Activated CD4-positive, alpha-beta memory T cell treated with anti-CD3 and anti-CD28 coated beads for 36 hours (primary cell): ENCODE data around the gene RPUSD3. TPM values are rescaled to one million over a fixed set of nuclear protein-coding genes. Genes with fewer than 3 reads are reported as not detected.
"Not testable (repeated sequence)": the region's sequence is repeated elsewhere in the genome, so short reads cannot be mapped to it uniquely, and the experiment has no call there.

Source experiments
- CTCF ChIA-PET: fragments of 350-600 bp; sonication (Branson Sonifier 250); formaldehyde crosslinking; loops from one replicate; lab custom pipeline; 2021; ENCODE audit warnings: antibody characterized with exemption, inconsistent platforms; lab: Charles Lee
- POLR2A ChIA-PET: fragments of 350-600 bp; sonication (Branson Sonifier 250); formaldehyde crosslinking; loops from one replicate; lab custom pipeline; 2021; ENCODE audit warnings: antibody characterized with exemption; lab: Charles Lee
- DNase-seq: peaks from one replicate; pipeline ENCODE4 v3.0.0-alpha.2; 2020
- H3K27ac Mint-ChIP-seq: one replicate; pipeline ENCODE4 v1.8.0; 2021; ENCODE audit warnings: mixed read lengths
- H3K27me3 Mint-ChIP-seq: one replicate; pipeline ENCODE4 v1.8.0; 2021; ENCODE audit warnings: mixed read lengths
- H3K36me3 Mint-ChIP-seq: one replicate; pipeline ENCODE4 v1.8.0; 2021; ENCODE audit warnings: mixed read lengths
- H3K4me1 Mint-ChIP-seq: one replicate; pipeline ENCODE4 v1.8.0; 2021; ENCODE audit warnings: low read depth, mixed read lengths
- H3K4me3 Mint-ChIP-seq: one replicate; pipeline ENCODE4 v1.8.0; 2021; ENCODE audit warnings: mild to moderate bottlenecking, mixed read lengths
- H3K9me3 Mint-ChIP-seq: one replicate; pipeline ENCODE4 v1.8.0; 2021; ENCODE audit warnings: mixed read lengths
- intact Hi-C: fragments of 100-400 bp; cut with micrococcal nuclease; formaldehyde crosslinking; loops from one replicate; pipeline ENCODE4 v1.15.1; 2023
- total RNA-seq, 2 experiments: library from RNA; stranded (reverse); gene quantifications; one replicate each; pipeline ENCODE4 v1.2.3, GENCODE V29; 2021

Gene RPUSD3
- total RNA-seq, 2 experiments from 2014 or later, result 79.0 to 80.8 TPM

DNA sequence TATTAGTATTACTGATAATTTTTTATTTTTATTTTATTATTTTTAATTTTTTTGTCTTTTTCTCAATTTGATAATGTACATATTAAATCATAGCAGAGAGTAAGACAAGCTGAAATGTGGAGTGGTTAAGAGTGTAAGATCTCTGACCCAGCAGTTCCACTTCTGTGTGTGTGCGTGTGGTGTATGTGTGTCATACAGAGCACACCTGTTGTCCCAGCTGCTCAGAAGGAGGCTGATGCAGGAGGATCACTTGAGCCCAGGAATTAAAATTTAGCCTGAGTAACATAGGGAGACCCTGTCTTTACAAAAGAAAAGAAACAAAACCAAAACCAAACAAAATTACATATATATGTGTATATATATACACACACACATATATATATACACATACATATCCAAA lies 37.6 kb upstream of the RPUSD3 start:
- H3K27me3 Mint-ChIP-seq, result no peaks in the 10 kb centered on the region
- no peak for DNase-seq
- no peak overlapping the region for H3K27ac Mint-ChIP-seq
- POLR2A ChIA-PET, result no interaction called here
- H3K9me3 Mint-ChIP-seq, result no peaks in the 10 kb centered on the region
- no peaks in the 10 kb centered on the region for H3K36me3 Mint-ChIP-seq
- intact Hi-C loops, result no loop called here
- CTCF ChIA-PET, result no interaction called here
- H3K4me3 Mint-ChIP-seq, result no peak overlapping the region
- H3K4me1 Mint-ChIP-seq, result no peaks in the 10 kb centered on the region

DNA sequence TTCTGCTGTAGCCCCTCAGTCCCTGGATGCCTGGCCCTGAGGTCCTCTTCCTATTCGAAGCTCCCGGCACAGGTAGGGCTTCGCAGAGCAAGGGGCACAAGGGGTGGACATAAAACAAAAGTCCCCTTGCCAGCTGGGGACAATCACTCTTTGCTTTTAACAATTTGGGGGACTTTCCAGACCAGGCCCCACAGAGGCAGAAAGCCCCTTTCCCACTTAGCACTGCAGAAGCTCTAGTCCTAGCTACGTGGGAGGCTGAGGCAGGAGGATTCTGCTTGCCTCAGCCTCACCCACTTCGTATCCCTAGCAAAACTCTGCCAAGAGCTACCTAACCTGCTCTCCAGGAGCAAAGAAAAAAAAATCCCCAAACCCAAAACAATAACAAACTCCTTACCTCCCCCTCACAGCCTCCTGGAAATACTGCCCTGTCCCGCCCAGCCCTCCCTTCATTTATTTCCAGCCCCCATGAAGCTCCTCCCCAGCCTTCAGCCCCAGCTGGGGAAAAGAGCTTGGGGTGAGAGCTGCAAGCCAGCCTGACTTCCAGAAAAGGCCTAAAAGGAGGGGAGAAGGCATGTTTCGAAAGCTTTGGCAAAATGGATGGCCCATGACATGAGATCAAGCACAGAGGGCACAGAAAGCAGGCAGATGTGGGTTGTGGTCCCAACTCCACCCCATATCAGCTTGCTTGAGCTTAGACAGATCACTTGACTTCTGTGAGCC lies 36.2 kb upstream of the RPUSD3 start, which contains the start of gene CIDEC:
Gene CIDEC (minus strand): TSS at position 424 of the 720 bp plus-strand sequence. CDS start 1,767 bp downstream, outside the sequence.
- Mint-ChIP-seq H3K4me3 (no peak within 1 kb of the TSS), H3K36me3 (no peaks in the 10 kb centered on the region), H3K27ac (no peak within 1 kb of the TSS), H3K9me3 (no peaks in the 10 kb centered on the region), H3K4me1 (no peaks in the 10 kb centered on the region), H3K27me3 (no peaks in the 10 kb centered on the region)
- no peak for DNase-seq
- ChIA-PET CTCF (interaction anchor here (1.1 kb wide), 1 partner anchor 53 kb away, joined by 5 read pairs; the partner anchor contains the start of gene CRELD1), POLR2A (no interaction called here)
- intact Hi-C loops, result no loop called here

DNA sequence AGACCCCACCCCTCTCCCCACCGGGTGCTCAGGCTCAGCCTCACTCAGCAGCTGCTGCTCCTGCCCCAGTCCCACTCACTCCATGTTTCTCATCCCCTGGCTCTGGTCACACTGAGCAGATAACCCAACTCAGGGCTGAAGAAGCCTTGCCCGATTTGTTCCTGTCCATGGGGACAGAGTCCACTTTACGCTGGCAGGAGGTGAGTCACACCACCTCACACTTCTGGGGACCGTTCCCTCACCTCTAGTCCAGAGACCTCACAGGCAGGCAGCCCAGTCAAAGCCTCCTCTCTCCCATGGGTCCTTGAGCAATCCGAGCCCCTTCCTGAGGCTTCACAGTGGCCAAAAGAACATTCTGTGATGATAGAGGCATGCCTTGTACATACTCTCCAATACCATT lies 34.9 kb upstream of the RPUSD3 start:
- intact Hi-C loops, result no loop called here
- ChIA-PET CTCF (no interaction called here), POLR2A (no interaction called here)
- H3K36me3 Mint-ChIP-seq, result no peaks in the 10 kb centered on the region
- DNase-seq, result no peak
- no peak overlapping the region for H3K4me3 Mint-ChIP-seq
- no peaks in the 10 kb centered on the region for H3K27me3 Mint-ChIP-seq
- H3K9me3 Mint-ChIP-seq, result no peaks in the 10 kb centered on the region
- H3K27ac Mint-ChIP-seq, result no peak overlapping the region
- no peaks in the 10 kb centered on the region for H3K4me1 Mint-ChIP-seq

DNA sequence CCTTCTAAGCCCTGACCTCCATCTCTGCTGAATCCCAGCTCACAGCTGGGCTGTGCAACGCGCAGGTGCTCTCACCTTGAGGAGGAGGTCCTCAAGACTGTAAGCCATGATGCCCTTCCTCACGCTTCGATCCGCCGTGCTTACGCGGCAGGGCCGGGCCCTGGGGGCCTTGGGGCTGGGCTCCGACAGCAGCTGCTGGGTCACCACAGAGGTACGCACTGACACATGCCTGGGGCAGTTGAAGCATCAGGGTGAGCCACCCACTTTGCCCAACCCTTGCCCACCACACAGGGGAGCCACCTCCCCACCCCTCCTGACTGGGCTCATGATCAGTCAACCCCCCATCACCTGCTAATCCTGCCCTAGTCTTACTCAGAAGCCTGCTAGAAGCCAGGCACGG lies 33.2 kb upstream of the RPUSD3 start:
- Mint-ChIP-seq H3K27ac (no peak overlapping the region), H3K9me3 (no peaks in the 10 kb centered on the region), H3K27me3 (no peaks in the 10 kb centered on the region), H3K4me3 (no peak overlapping the region), H3K36me3 (no peaks in the 10 kb centered on the region), H3K4me1 (no peaks in the 10 kb centered on the region)
- ChIA-PET POLR2A (no interaction called here), CTCF (interaction anchor here (1.2 kb wide), 1 partner anchor 56 kb away, joined by 3 read pairs; no protein-coding TSS in a partner anchor)
- intact Hi-C loops, result no loop called here
- no peak for DNase-seq

DNA sequence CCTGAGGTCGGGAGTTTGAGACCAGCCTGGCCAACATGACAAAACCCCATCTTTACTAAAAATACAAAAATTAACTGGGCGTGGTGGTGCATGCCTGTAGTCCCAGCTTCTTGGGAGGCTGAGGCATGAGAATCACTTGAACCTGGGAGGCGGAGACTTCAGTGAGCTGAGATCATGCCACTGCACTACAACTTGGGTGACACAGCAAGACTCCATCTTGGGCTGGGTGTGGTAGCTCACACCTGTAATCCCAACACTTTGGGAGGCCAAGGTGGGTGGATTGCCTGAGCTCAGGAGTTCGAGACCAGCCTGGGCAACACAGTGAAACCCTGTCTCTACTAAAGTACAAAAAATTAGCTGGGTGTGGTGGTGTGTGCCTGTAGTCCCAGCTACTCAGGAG lies 32.4 kb upstream of the RPUSD3 start:
- H3K36me3 Mint-ChIP-seq, result not testable (repeated sequence)
- CTCF ChIA-PET, result interaction anchor here (1.2 kb wide), 1 partner anchor 57 kb away, joined by 3 read pairs; no protein-coding TSS in a partner anchor

DNA sequence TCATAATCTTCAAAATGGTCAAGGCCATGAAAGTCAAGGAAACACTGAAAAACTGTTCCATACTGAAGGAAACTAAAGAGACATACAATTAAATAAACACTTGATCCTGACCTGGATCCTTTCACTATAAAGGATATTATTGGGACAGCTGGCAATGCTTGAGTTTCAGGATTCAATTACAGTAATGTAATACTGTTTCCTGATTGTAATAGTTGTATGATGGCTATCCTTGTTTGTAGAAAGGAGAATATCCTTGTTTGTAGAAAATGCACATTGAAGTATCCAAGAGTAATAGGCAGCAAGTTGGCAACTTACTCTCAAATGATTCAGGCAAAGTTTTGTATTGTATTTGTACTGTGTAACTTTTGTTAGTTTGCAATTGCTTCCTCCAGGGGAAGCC lies 31.6 kb upstream of the RPUSD3 start:
- Mint-ChIP-seq H3K27me3 (no peaks in the 10 kb centered on the region), H3K36me3 (no peaks in the 10 kb centered on the region), H3K9me3 (no peaks in the 10 kb centered on the region), H3K4me1 (no peaks in the 10 kb centered on the region), H3K27ac (no peak overlapping the region), H3K4me3 (no peak overlapping the region)
- POLR2A ChIA-PET, result interaction anchor here (0.6 kb wide), 1 partner anchor 198 kb away, joined by 3 read pairs; no protein-coding TSS in a partner anchor
- CTCF ChIA-PET, result interaction anchor here (1.2 kb wide), 1 partner anchor 26 kb away, joined by 3 read pairs; no protein-coding TSS in a partner anchor
- intact Hi-C loops, result no loop called here
- no peak for DNase-seq

More for the DNA sequence above, 32.4 kb upstream of the RPUSD3 start:
- POLR2A ChIA-PET, H3K9me3 Mint-ChIP-seq, H3K27ac Mint-ChIP-seq, DNase-seq, H3K27me3 Mint-ChIP-seq, H3K4me3 Mint-ChIP-seq, intact Hi-C loops, H3K4me1 Mint-ChIP-seq: not testable (repeated sequence)

DNA sequence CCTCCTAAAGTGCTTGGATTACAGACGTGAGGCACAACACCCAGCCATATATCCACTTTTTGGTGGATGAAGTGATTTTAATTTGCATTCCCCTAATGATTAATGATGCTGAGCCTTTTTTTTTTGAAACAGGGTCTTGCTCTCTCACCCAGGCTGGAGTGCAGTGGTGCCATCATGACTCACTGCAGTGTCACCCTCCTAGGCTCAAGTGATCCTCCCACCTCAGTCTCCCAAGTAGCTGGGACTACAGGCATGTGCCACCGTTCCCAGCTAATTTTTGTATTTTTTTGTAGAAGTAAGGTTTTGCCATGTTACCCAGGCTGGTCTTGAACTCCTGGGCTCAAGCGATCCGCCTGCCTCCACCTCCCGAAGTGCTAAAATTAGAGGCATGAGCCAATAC lies 28.3 kb upstream of the RPUSD3 start:
- DNase-seq, H3K27ac Mint-ChIP-seq, H3K36me3 Mint-ChIP-seq, H3K4me1 Mint-ChIP-seq, H3K9me3 Mint-ChIP-seq, intact Hi-C loops, H3K27me3 Mint-ChIP-seq, POLR2A ChIA-PET, H3K4me3 Mint-ChIP-seq: not testable (repeated sequence)
- CTCF ChIA-PET, result interaction anchor here (1.2 kb wide), 1 partner anchor 23 kb away, joined by 3 read pairs; no protein-coding TSS in a partner anchor

DNA sequence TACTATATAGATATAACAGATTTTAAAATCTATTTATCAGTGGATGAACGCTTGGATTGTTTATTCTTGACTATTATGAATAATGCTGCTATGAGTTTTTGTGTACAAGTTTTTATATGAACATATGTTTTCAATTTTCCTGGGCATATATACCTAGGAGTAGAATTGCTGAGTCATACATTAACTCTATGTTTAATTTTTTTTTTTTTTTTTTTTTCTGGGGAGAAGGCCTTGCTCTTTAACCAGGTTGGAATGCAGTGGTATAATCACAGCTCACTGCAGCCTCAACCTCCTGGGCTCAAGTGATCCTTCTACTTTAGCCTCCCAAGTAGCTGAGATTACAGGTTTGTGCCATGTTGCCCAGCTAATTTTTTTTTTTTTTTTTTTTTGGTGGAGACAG lies 27.2 kb upstream of the RPUSD3 start:
- no peaks in the 10 kb centered on the region for H3K9me3 Mint-ChIP-seq
- H3K27ac Mint-ChIP-seq, result no peak overlapping the region

DNA sequence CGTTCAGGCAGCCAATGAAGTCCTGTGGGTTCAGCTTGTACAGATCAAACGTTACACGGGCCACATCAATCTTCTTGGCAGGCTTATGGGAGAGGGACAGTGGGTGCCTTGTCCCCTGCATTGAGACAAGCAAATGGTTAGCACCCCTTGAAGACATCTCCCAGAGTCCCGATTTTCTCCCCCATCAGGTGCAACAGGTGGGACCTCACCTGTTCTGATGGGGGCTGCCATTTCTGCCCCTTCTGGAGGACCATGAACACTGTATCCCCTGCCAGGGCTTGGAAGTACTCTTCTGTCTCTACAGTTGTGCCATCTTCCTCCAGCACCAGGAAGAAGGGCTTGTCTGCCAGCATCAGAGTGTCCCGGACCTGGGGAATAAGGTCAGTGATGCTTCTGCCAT lies 26.1 kb upstream of the RPUSD3 start:
- CTCF ChIA-PET, result interaction anchor here (1.1 to 1.4 kb wide), 2 partner anchors 21 to 76 kb away, joined by 3 read pairs; no protein-coding TSS in a partner anchor

More for the DNA sequence above, 27.2 kb upstream of the RPUSD3 start:
- Mint-ChIP-seq H3K27me3 (no peaks in the 10 kb centered on the region), H3K4me1 (no peaks in the 10 kb centered on the region), H3K4me3 (no peak overlapping the region), H3K36me3 (no peaks in the 10 kb centered on the region)
- ChIA-PET CTCF (no interaction called here), POLR2A (no interaction called here)
- intact Hi-C loops, result no loop called here
- no peak for DNase-seq

DNA sequence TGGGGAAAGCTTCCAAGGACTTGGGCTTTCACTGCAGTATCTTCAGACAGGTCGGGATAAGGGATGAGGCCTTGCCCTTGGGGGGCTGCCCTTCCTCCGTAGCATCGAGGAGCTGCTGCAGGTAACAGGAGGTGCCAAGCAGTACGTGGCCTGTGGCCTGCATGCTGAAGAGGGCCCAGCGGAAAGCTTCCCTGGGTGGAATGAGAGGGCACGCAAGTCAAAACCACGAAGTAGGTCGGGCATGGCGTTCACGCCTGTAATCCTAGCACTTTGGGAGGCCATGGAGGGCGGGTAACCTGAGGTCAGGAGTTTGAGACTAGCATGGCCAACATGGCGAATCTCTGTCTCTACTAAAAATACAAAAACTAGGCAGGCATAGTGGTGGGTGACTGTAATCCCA lies 23.3 kb upstream of the RPUSD3 start:
- Mint-ChIP-seq H3K9me3 (no peaks in the 10 kb centered on the region), H3K27ac (no peak overlapping the region), H3K36me3 (no peaks in the 10 kb centered on the region), H3K27me3 (peaks cover 6% of the 10 kb centered on the region), H3K4me3 (no peak overlapping the region), H3K4me1 (peaks cover 3% of the 10 kb centered on the region)
- ChIA-PET CTCF (no interaction called here), POLR2A (no interaction called here)
- intact Hi-C loops, result no loop called here
- DNase-seq, result no peak

More for the DNA sequence above, 26.1 kb upstream of the RPUSD3 start:
- POLR2A ChIA-PET, result no interaction called here
- H3K4me3 Mint-ChIP-seq, result no peak overlapping the region
- no peaks in the 10 kb centered on the region for H3K36me3 Mint-ChIP-seq
- H3K27ac Mint-ChIP-seq, result no peak overlapping the region
- DNase-seq, result no peak
- intact Hi-C loops, result no loop called here
- H3K27me3 Mint-ChIP-seq, result no peaks in the 10 kb centered on the region
- no peaks in the 10 kb centered on the region for H3K9me3 Mint-ChIP-seq
- no peaks in the 10 kb centered on the region for H3K4me1 Mint-ChIP-seq

DNA sequence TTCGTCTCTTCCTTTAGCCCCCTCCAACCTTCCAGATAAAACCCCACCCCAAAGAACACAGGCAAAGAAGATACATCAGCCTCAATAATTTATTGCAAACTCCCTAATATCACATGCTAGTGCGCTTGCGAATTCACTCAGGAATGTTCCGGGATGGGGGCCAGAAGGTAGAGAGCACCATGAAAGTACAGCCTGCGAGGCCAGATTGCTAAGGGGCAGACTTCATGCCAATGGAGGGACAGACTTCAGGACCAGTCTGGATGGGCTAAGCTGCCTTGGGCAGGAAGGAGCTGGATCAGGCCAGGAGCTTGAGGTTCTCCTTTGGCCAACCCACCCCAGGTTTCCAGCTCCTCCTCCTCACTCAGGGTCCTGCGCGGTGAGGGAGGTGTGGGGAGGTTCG lies 22.8 kb upstream of the RPUSD3 start:
- Mint-ChIP-seq H3K36me3 (no peaks in the 10 kb centered on the region), H3K9me3 (no peaks in the 10 kb centered on the region), H3K4me1 (peaks cover 3% of the 10 kb centered on the region), H3K27me3 (peaks cover 10% of the 10 kb centered on the region), H3K27ac (no peak overlapping the region), H3K4me3 (no peak overlapping the region)
- no peak for DNase-seq
- POLR2A ChIA-PET, result no interaction called here
- CTCF ChIA-PET, result no interaction called here
- intact Hi-C loops, result no loop called here

DNA sequence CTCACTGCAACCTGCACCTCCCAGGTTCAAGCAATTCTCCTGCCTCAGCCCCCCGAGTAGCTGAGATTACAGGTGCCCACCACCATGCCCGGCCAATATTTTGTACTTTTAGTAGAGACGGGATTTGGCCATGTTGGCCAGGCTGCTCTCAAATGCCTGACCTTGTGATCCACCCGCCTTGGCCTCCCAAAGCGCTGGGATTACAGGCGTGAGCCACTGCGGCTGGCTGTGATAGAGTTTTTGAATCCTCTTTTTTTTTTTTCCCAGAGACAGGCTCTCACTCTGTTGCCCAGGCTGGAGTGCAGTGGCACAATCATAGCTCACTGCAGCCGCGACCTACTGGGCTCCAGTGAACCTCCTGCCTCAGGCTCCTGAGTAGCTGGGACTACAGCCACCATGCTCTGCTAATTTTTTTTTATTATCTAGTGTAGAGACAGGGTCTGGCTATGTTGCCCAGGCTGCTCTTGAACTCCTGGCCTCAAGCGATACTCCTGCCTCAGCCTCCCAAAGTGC lies 21.4 kb upstream of the RPUSD3 start:
- H3K27me3 Mint-ChIP-seq, H3K36me3 Mint-ChIP-seq, H3K9me3 Mint-ChIP-seq, DNase-seq, POLR2A ChIA-PET, H3K4me1 Mint-ChIP-seq, H3K27ac Mint-ChIP-seq, intact Hi-C loops, H3K4me3 Mint-ChIP-seq: not testable (repeated sequence)
- CTCF ChIA-PET, result interaction anchor here (1.2 kb wide), 1 partner anchor 81 kb away, joined by 3 read pairs; no protein-coding TSS in a partner anchor
